Measurements from ENCODE around the gene SKI. TPM values are rescaled to one million over a fixed set of nuclear protein-coding genes. Genes with fewer than 3 reads are reported as not detected.
A peak's percentile ranks its signal among the peaks of the same experiment; 100 is the strongest.

Gene SKI
- total and polyA plus RNA-seq, 5 donors from 2014 or later: 0.25 to 218 (median 0.35) TPM

GRCh38 chr1:2253797-2254480 lies 25.8 kb downstream of the SKI start:
- Histone ChIP-seq H3K36me3 (ENCODE audit: control insufficient read depth, insufficient read depth, low read length) (peaks cover 14% of the 10 kb centered on the region), H3K27ac (ENCODE audit: insufficient read depth, low read length, poor library complexity, severe bottlenecking) (peak overlapping the region; percentile 98), H3K9me3 (ENCODE audit: control insufficient read depth in 2 of 2, low read length in 2 of 2) (peaks cover 17 to 31% of the 10 kb centered on the region in 2 experiments), H3K4me3 (ENCODE audit: low read depth, low read length) (no peak overlapping the region), H3K4me1 (ENCODE audit: control insufficient read depth, insufficient read depth, low read length, poor library complexity, severe bottlenecking) (peaks cover 60% of the 10 kb centered on the region), H3K27me3 (ENCODE audit: control insufficient read depth, insufficient read depth, low read length) (no peaks in the 10 kb centered on the region)
- peaks cover 4% of the 10 kb centered on the region for H3K36me3 Mint-ChIP-seq
- H3K27me3 Mint-ChIP-seq: no peaks in the 10 kb centered on the region
- peak overlapping the region in 2 of 4 donors; percentile 14 to 43 for H3K4me3 Mint-ChIP-seq
- ATAC-seq (ENCODE audit: low read depth in 2 of 2) (no peak), DNase-seq (no peak)
- peaks cover 0 to 6% (median 0%) of the 10 kb centered on the region in 7 donors for H3K9me3 Mint-ChIP-seq
- H3K4me1 Mint-ChIP-seq: peaks cover under 1 to 70% (median 31%) of the 10 kb centered on the region in 4 donors
- peak overlapping the region in 2 of 3 donors; percentile 77 to 91 for H3K27ac Mint-ChIP-seq

GRCh38 chr1:2255047-2255419 lies 26.9 kb downstream of the SKI start:
- Histone ChIP-seq H3K4me1 (ENCODE audit: control insufficient read depth, insufficient read depth, low read length, poor library complexity, severe bottlenecking) (peaks cover 60% of the 10 kb centered on the region), H3K27me3 (ENCODE audit: control insufficient read depth, insufficient read depth, low read length) (no peaks in the 10 kb centered on the region), H3K36me3 (ENCODE audit: control insufficient read depth, insufficient read depth, low read length) (peaks cover 13% of the 10 kb centered on the region), H3K4me3 (ENCODE audit: low read depth, low read length) (no peak overlapping the region), H3K27ac (ENCODE audit: insufficient read depth, low read length, poor library complexity, severe bottlenecking) (peak overlapping the region; percentile 98), H3K9me3 (ENCODE audit: control insufficient read depth in 2 of 2, low read length in 2 of 2) (peaks cover 17 to 31% of the 10 kb centered on the region in 2 experiments)
- ATAC-seq (ENCODE audit: low read depth in 2 of 2) (no peak), DNase-seq (no peak)
- peaks cover 5 to 70% (median 38%) of the 10 kb centered on the region in 4 donors for H3K4me1 Mint-ChIP-seq
- no peaks in the 10 kb centered on the region for H3K27me3 Mint-ChIP-seq
- H3K36me3 Mint-ChIP-seq: peaks cover 8% of the 10 kb centered on the region
- peaks cover 0 to 6% (median 0%) of the 10 kb centered on the region in 7 donors for H3K9me3 Mint-ChIP-seq
- H3K4me3 Mint-ChIP-seq: no peak overlapping the region
- no peak overlapping the region for H3K27ac Mint-ChIP-seq

- peaks cover 11% of the 10 kb centered on the region for H3K36me3 Mint-ChIP-seq
- H3K27ac Mint-ChIP-seq: no peak overlapping the region
- peaks cover 5 to 70% (median 41%) of the 10 kb centered on the region in 4 donors for H3K4me1 Mint-ChIP-seq
- Histone ChIP-seq H3K36me3 (ENCODE audit: control insufficient read depth, insufficient read depth, low read length) (peaks cover 13% of the 10 kb centered on the region), H3K9me3 (ENCODE audit: control insufficient read depth in 2 of 2, low read length in 2 of 2) (peaks cover 17 to 31% of the 10 kb centered on the region in 2 experiments), H3K4me3 (ENCODE audit: low read depth, low read length) (no peak overlapping the region), H3K27ac (ENCODE audit: insufficient read depth, low read length, poor library complexity, severe bottlenecking) (peak overlapping the region; percentile 98), H3K4me1 (ENCODE audit: control insufficient read depth, insufficient read depth, low read length, poor library complexity, severe bottlenecking) (peaks cover 59% of the 10 kb centered on the region), H3K27me3 (ENCODE audit: control insufficient read depth, insufficient read depth, low read length) (no peaks in the 10 kb centered on the region)
- H3K27me3 Mint-ChIP-seq: no peaks in the 10 kb centered on the region
- H3K9me3 Mint-ChIP-seq: peaks cover 0 to 3% (median 0%) of the 10 kb centered on the region in 7 donors
- H3K4me3 Mint-ChIP-seq: no peak overlapping the region
- ATAC-seq (ENCODE audit: low read depth in 2 of 2): peak; percentile 72 to 74
- peak; percentile 79 to 95 (median 91) for DNase-seq
Measured at GRCh38 chr1:2255420-2256369, 27.6 kb downstream of the SKI start.

GRCh38 chr1:2256435-2257244 lies 28.5 kb downstream of the SKI start:
- no peak for ATAC-seq (ENCODE audit: low read depth in 2 of 2)

GRCh38 chr1:2257245-2257627 lies 29.1 kb downstream of the SKI start:
- Mint-ChIP-seq H3K4me3 (peak overlapping the region in 1 of 4 donors; percentile 13), H3K9me3 (peaks cover 0 to 3% (median 0%) of the 10 kb centered on the region in 7 donors), H3K27me3 (no peaks in the 10 kb centered on the region), H3K36me3 (peaks cover 11% of the 10 kb centered on the region), H3K4me1 (peaks cover 12 to 69% (median 42%) of the 10 kb centered on the region in 4 donors), H3K27ac (peak overlapping the region in 1 of 3 donors; percentile 34)
- H3K27me3 ChIP-seq (ENCODE audit: control insufficient read depth, insufficient read depth, low read length): no peaks in the 10 kb centered on the region
- no peak overlapping the region for H3K4me3 ChIP-seq (ENCODE audit: low read depth, low read length)
- DNase-seq (no peak), ATAC-seq (ENCODE audit: low read depth in 2 of 2) (no peak)
- peak overlapping the region; percentile 98 for H3K27ac ChIP-seq (ENCODE audit: insufficient read depth, low read length, poor library complexity, severe bottlenecking)
- peaks cover 13% of the 10 kb centered on the region for H3K36me3 ChIP-seq (ENCODE audit: control insufficient read depth, insufficient read depth, low read length)
- peaks cover 17 to 31% of the 10 kb centered on the region in 2 experiments for H3K9me3 ChIP-seq (ENCODE audit: control insufficient read depth in 2 of 2, low read length in 2 of 2)
- peaks cover 48% of the 10 kb centered on the region for H3K4me1 ChIP-seq (ENCODE audit: control insufficient read depth, insufficient read depth, low read length, poor library complexity, severe bottlenecking)

More at GRCh38 chr1:2256435-2257244, 28.5 kb downstream of the SKI start:
- peak in 1 of 3 donors; percentile 32 for DNase-seq
- Histone ChIP-seq H3K4me1 (ENCODE audit: control insufficient read depth, insufficient read depth, low read length, poor library complexity, severe bottlenecking) (peaks cover 54% of the 10 kb centered on the region), H3K9me3 (ENCODE audit: control insufficient read depth in 2 of 2, low read length in 2 of 2) (peaks cover 17 to 31% of the 10 kb centered on the region in 2 experiments), H3K27ac (ENCODE audit: insufficient read depth, low read length, poor library complexity, severe bottlenecking) (peak overlapping the region; percentile 98), H3K36me3 (ENCODE audit: control insufficient read depth, insufficient read depth, low read length) (peaks cover 13% of the 10 kb centered on the region), H3K27me3 (ENCODE audit: control insufficient read depth, insufficient read depth, low read length) (no peaks in the 10 kb centered on the region), H3K4me3 (ENCODE audit: low read depth, low read length) (no peak overlapping the region)
- H3K27ac Mint-ChIP-seq: peak overlapping the region in 1 of 3 donors; percentile 34
- H3K4me1 Mint-ChIP-seq: peaks cover 12 to 71% (median 43%) of the 10 kb centered on the region in 4 donors
- peak overlapping the region in 3 of 4 donors; percentile 13 to 53 (median 53) for H3K4me3 Mint-ChIP-seq
- peaks cover 11% of the 10 kb centered on the region for H3K36me3 Mint-ChIP-seq
- no peaks in the 10 kb centered on the region for H3K27me3 Mint-ChIP-seq
- peaks cover 0 to 3% (median 0%) of the 10 kb centered on the region in 7 donors for H3K9me3 Mint-ChIP-seq

- peaks cover 6% of the 10 kb centered on the region for H3K36me3 Mint-ChIP-seq
- no peak for ATAC-seq (ENCODE audit: low read depth in 2 of 2)
- Histone ChIP-seq H3K4me1 (ENCODE audit: control insufficient read depth, insufficient read depth, low read length, poor library complexity, severe bottlenecking) (peaks cover 49% of the 10 kb centered on the region), H3K27me3 (ENCODE audit: control insufficient read depth, insufficient read depth, low read length) (no peaks in the 10 kb centered on the region), H3K27ac (ENCODE audit: insufficient read depth, low read length, poor library complexity, severe bottlenecking) (peak overlapping the region; percentile 66), H3K36me3 (ENCODE audit: control insufficient read depth, insufficient read depth, low read length) (peaks cover 9% of the 10 kb centered on the region), H3K4me3 (ENCODE audit: low read depth, low read length) (no peak overlapping the region), H3K9me3 (ENCODE audit: control insufficient read depth in 2 of 2, low read length in 2 of 2) (peaks cover 17 to 31% of the 10 kb centered on the region in 2 experiments)
- H3K4me3 Mint-ChIP-seq: peak overlapping the region; percentile 1 to 69 (median 43)
- peak overlapping the region; percentile 71 to 95 (median 94) for H3K27ac Mint-ChIP-seq
- H3K4me1 Mint-ChIP-seq: peaks cover 12 to 69% (median 44%) of the 10 kb centered on the region in 4 donors
- DNase-seq: no peak
- H3K9me3 Mint-ChIP-seq: peaks cover 0 to 3% (median 0%) of the 10 kb centered on the region in 7 donors
- no peaks in the 10 kb centered on the region for H3K27me3 Mint-ChIP-seq
Measured at GRCh38 chr1:2258122-2258681, 30.1 kb downstream of the SKI start.
